Mesodermal cell (in vitro differentiated cells): ENCODE data around the gene BBS1.

ENCODE experiments used
- H3K27ac ChIP-seq: 2 replicates; pipeline ENCODE4 v1.7.0; 2013; ENCODE audit warnings: mild to moderate bottlenecking, low read depth, low read length, moderate library complexity; ENCODE audit not compliant: severe bottlenecking
- H3K36me3 ChIP-seq: 2 replicates; pipeline ENCODE4 v1.7.1; 2013; ENCODE audit warnings: mild to moderate bottlenecking, low read length, moderate library complexity; ENCODE audit not compliant: control insufficient read depth, insufficient read depth
- H3K4me1 ChIP-seq: one replicate; pipeline ENCODE4 v1.7.1; 2013; ENCODE audit warnings: mild to moderate bottlenecking, low read length; ENCODE audit not compliant: insufficient read depth, control insufficient read depth, poor library complexity, severe bottlenecking
- H3K4me3 ChIP-seq: 2 replicates; pipeline ENCODE4 v1.7.0; 2013; ENCODE audit warnings: low read length, control low read depth, mild to moderate bottlenecking; ENCODE audit not compliant: insufficient read depth, poor library complexity, severe bottlenecking; ENCODE audit errors: extremely low read depth
- H3K9me3 ChIP-seq: 2 replicates; pipeline ENCODE4 v1.7.1; 2013; ENCODE audit warnings: mild to moderate bottlenecking, low read length, moderate library complexity; ENCODE audit not compliant: control insufficient read depth
- WGBS, 2 experiments: methylation state at CpG; one replicate each; pipeline ENCODE4 v1.1.5; 2013; ENCODE audit warnings: missing lambda C conversion rate in 2 of 2; ENCODE audit not compliant: insufficient coverage in 2 of 2; 5-methylcytosine and 5-hydroxymethylcytosine counted together

BBS1 gene

GRCh38 chr11:66469441-66469840, 41.0 kb upstream of the BBS1 start:
- no peaks in the 10 kb centered on the region for H3K9me3 ChIP-seq
- no CpG with 5 or more reads among the region's 1 CpG for WGBS, 2 experiments
- H3K4me3 ChIP-seq, result no peak overlapping the region
- peaks cover 8% of the 10 kb centered on the region for H3K4me1 ChIP-seq
- peaks cover 15% of the 10 kb centered on the region for H3K36me3 ChIP-seq
- H3K27ac ChIP-seq, result no peak overlapping the region

GRCh38 chr11:66470015-66470414, 40.4 kb upstream of the BBS1 start:
- H3K4me3 ChIP-seq, result no peak overlapping the region
- H3K27ac ChIP-seq, result no peak overlapping the region
- peaks cover 16% of the 10 kb centered on the region for H3K36me3 ChIP-seq
- 82 to 84% methylated on average over 3 of the region's 3 CpGs for WGBS, 2 experiments
- H3K9me3 ChIP-seq, result no peaks in the 10 kb centered on the region
- H3K4me1 ChIP-seq, result peaks cover 8% of the 10 kb centered on the region

GRCh38 chr11:66471142-66471541, 39.3 kb upstream of the BBS1 start:
- 94% methylated on average over 16 of the region's 16 CpGs for WGBS, 2 experiments
- no peak overlapping the region for H3K4me3 ChIP-seq
- H3K36me3 ChIP-seq, result peaks cover 20% of the 10 kb centered on the region
- no peaks in the 10 kb centered on the region for H3K9me3 ChIP-seq
- no peak overlapping the region for H3K27ac ChIP-seq
- peaks cover 8% of the 10 kb centered on the region for H3K4me1 ChIP-seq

- peaks cover 23% of the 10 kb centered on the region for H3K36me3 ChIP-seq
- H3K4me3 ChIP-seq, result no peak overlapping the region
- H3K9me3 ChIP-seq, result no peaks in the 10 kb centered on the region
- H3K27ac ChIP-seq, result no peak overlapping the region
- peaks cover 8% of the 10 kb centered on the region for H3K4me1 ChIP-seq
- 96 to 100% methylated on average over 6 to 8 of the region's 9 CpGs for WGBS, 2 experiments
These were observed 38.4 kb upstream of the BBS1 start for GRCh38 chr11:66472054-66472453.

GRCh38 chr11:66473167-66473566, 37.3 kb upstream of the BBS1 start:
- 89 to 94% methylated on average over 11 of the region's 11 CpGs for WGBS, 2 experiments
- no peaks in the 10 kb centered on the region for H3K4me1 ChIP-seq
- peaks cover 23% of the 10 kb centered on the region for H3K36me3 ChIP-seq

GRCh38 chr11:66473608-66474515, 36.6 kb upstream of the BBS1 start:
- peaks cover 23% of the 10 kb centered on the region for H3K36me3 ChIP-seq
- WGBS, 2 experiments, result 88 to 92% methylated on average over 19 to 20 of the region's 20 CpGs
- no peaks in the 10 kb centered on the region for H3K4me1 ChIP-seq

More at GRCh38 chr11:66473167-66473566, 37.3 kb upstream of the BBS1 start:
- H3K27ac ChIP-seq, result no peak overlapping the region
- H3K9me3 ChIP-seq, result no peaks in the 10 kb centered on the region
- no peak overlapping the region for H3K4me3 ChIP-seq

GRCh38 chr11:66475349-66476172, 34.9 kb upstream of the BBS1 start:
- no peak overlapping the region for H3K27ac ChIP-seq
- H3K9me3 ChIP-seq, result no peaks in the 10 kb centered on the region
- H3K4me1 ChIP-seq, result no peaks in the 10 kb centered on the region
- no peak overlapping the region for H3K4me3 ChIP-seq
- 94 to 96% methylated on average over 36 to 44 of the region's 44 CpGs for WGBS, 2 experiments
- peaks cover 23% of the 10 kb centered on the region for H3K36me3 ChIP-seq

More at GRCh38 chr11:66473608-66474515, 36.6 kb upstream of the BBS1 start:
- no peak overlapping the region for H3K4me3 ChIP-seq
- no peaks in the 10 kb centered on the region for H3K9me3 ChIP-seq
- H3K27ac ChIP-seq, result no peak overlapping the region

- H3K27ac ChIP-seq, result no peak overlapping the region
These were observed 34.1 kb upstream of the BBS1 start for GRCh38 chr11:66476173-66476840.

GRCh38 chr11:66476841-66477251, 33.6 kb upstream of the BBS1 start:
- Histone ChIP-seq H3K36me3 (peaks cover 17% of the 10 kb centered on the region), H3K27ac (no peak overlapping the region), H3K4me3 (no peak overlapping the region), H3K9me3 (no peaks in the 10 kb centered on the region), H3K4me1 (no peaks in the 10 kb centered on the region)
- WGBS, 2 experiments, result 78 to 80% methylated on average over 8 to 9 of the region's 9 CpGs

More at GRCh38 chr11:66476173-66476840, 34.1 kb upstream of the BBS1 start:
- Histone ChIP-seq H3K9me3 (no peaks in the 10 kb centered on the region), H3K4me3 (no peak overlapping the region), H3K36me3 (peaks cover 17% of the 10 kb centered on the region), H3K4me1 (no peaks in the 10 kb centered on the region)
- WGBS, 2 experiments, result 96 to 99% methylated on average over 7 to 8 of the region's 10 CpGs
